ENCODE results near the gene ANKRD34A. TPM values are rescaled to one million over a fixed set of nuclear protein-coding genes. Genes with fewer than 3 reads are reported as not detected.

ANKRD34A gene
- total RNA-seq, 1 donor from 2014 or later = under 0.01 TPM

- peaks cover 0 to 11% (median 0%) of the 10 kb centered on the region in 3 donors for H3K36me3 ChIP-seq (ENCODE audit: control insufficient read depth in 3 of 3, insufficient read depth in 3 of 3, low read length in 3 of 3)
- H3K9ac ChIP-seq (ENCODE audit: low read depth in 1 of 3, low read length in 3 of 3) = no peak overlapping the region
- H3K4me1 ChIP-seq (ENCODE audit: control insufficient read depth in 3 of 3, insufficient read depth in 3 of 3, low read length in 3 of 3) = peaks cover 47 to 61% (median 52%) of the 10 kb centered on the region in 3 donors
- no peak overlapping the region for H3K4me3 ChIP-seq (ENCODE audit: low read length in 3 of 3)
- H3K27me3 ChIP-seq (ENCODE audit: control insufficient read depth in 3 of 3, insufficient read depth in 3 of 3, low read length in 3 of 3) = no peaks in the 10 kb centered on the region
- H3K27ac ChIP-seq (ENCODE audit: low read depth, low read length) = no peak overlapping the region
- no peaks in the 10 kb centered on the region for H3K9me3 ChIP-seq (ENCODE audit: control insufficient read depth in 3 of 3, low read length in 3 of 3)
Observed at GRCh38 chr1:145951526-145951925, 12.8 kb downstream of the ANKRD34A start.

GRCh38 chr1:145949219-145949618 is 15.2 kb downstream of the ANKRD34A start:
- Histone ChIP-seq H3K4me1 (ENCODE audit: control insufficient read depth in 3 of 3, insufficient read depth in 3 of 3, low read length in 3 of 3) (peaks cover 26 to 41% (median 30%) of the 10 kb centered on the region in 3 donors), H3K36me3 (ENCODE audit: control insufficient read depth in 3 of 3, insufficient read depth in 3 of 3, low read length in 3 of 3) (peaks cover 0 to 13% (median 0%) of the 10 kb centered on the region in 3 donors), H3K27ac (ENCODE audit: low read depth, low read length) (peak overlapping the region; percentile 67)

GRCh38 chr1:145947551-145947950 is 16.8 kb downstream of the ANKRD34A start:
- Histone ChIP-seq H3K9ac (ENCODE audit: low read depth in 1 of 3, low read length in 3 of 3) (no peak overlapping the region), H3K27me3 (ENCODE audit: control insufficient read depth in 3 of 3, insufficient read depth in 3 of 3, low read length in 3 of 3) (no peaks in the 10 kb centered on the region), H3K36me3 (ENCODE audit: control insufficient read depth in 3 of 3, insufficient read depth in 3 of 3, low read length in 3 of 3) (peaks cover 0 to 19% (median 5%) of the 10 kb centered on the region in 3 donors), H3K4me1 (ENCODE audit: control insufficient read depth in 3 of 3, insufficient read depth in 3 of 3, low read length in 3 of 3) (peaks cover 16 to 32% (median 24%) of the 10 kb centered on the region in 3 donors), H3K4me3 (ENCODE audit: low read length in 3 of 3) (no peak overlapping the region), H3K9me3 (ENCODE audit: control insufficient read depth in 3 of 3, low read length in 3 of 3) (no peaks in the 10 kb centered on the region), H3K27ac (ENCODE audit: low read depth, low read length) (no peak overlapping the region)

More at GRCh38 chr1:145949219-145949618, 15.2 kb downstream of the ANKRD34A start:
- no peak overlapping the region for H3K9ac ChIP-seq (ENCODE audit: low read depth in 1 of 3, low read length in 3 of 3)
- H3K9me3 ChIP-seq (ENCODE audit: control insufficient read depth in 3 of 3, low read length in 3 of 3) = no peaks in the 10 kb centered on the region
- no peak overlapping the region for H3K4me3 ChIP-seq (ENCODE audit: low read length in 3 of 3)
- no peaks in the 10 kb centered on the region for H3K27me3 ChIP-seq (ENCODE audit: control insufficient read depth in 3 of 3, insufficient read depth in 3 of 3, low read length in 3 of 3)

- peaks cover 16 to 32% (median 21%) of the 10 kb centered on the region in 3 donors for H3K4me1 ChIP-seq (ENCODE audit: control insufficient read depth in 3 of 3, insufficient read depth in 3 of 3, low read length in 3 of 3)
- no peak overlapping the region for H3K4me3 ChIP-seq (ENCODE audit: low read length in 3 of 3)
- no peak overlapping the region for H3K9ac ChIP-seq (ENCODE audit: low read depth in 1 of 3, low read length in 3 of 3)
- no peaks in the 10 kb centered on the region for H3K27me3 ChIP-seq (ENCODE audit: control insufficient read depth in 3 of 3, insufficient read depth in 3 of 3, low read length in 3 of 3)
- H3K36me3 ChIP-seq (ENCODE audit: control insufficient read depth in 3 of 3, insufficient read depth in 3 of 3, low read length in 3 of 3) = peaks cover 0 to 23% (median 7%) of the 10 kb centered on the region in 3 donors
- no peaks in the 10 kb centered on the region for H3K9me3 ChIP-seq (ENCODE audit: control insufficient read depth in 3 of 3, low read length in 3 of 3)
- no peak overlapping the region for H3K27ac ChIP-seq (ENCODE audit: low read depth, low read length)
Observed at GRCh38 chr1:145946477-145946986, 17.8 kb downstream of the ANKRD34A start.

GRCh38 chr1:145944532-145944931 is 19.8 kb downstream of the ANKRD34A start:
- H3K27ac ChIP-seq (ENCODE audit: low read depth, low read length) = no peak overlapping the region

GRCh38 chr1:145942871-145943270 is 21.5 kb downstream of the ANKRD34A start:
- Histone ChIP-seq H3K9me3 (ENCODE audit: control insufficient read depth in 3 of 3, low read length in 3 of 3) (no peaks in the 10 kb centered on the region), H3K36me3 (ENCODE audit: control insufficient read depth in 3 of 3, insufficient read depth in 3 of 3, low read length in 3 of 3) (peaks cover 0 to 21% (median 7%) of the 10 kb centered on the region in 3 donors), H3K27me3 (ENCODE audit: control insufficient read depth in 3 of 3, insufficient read depth in 3 of 3, low read length in 3 of 3) (no peaks in the 10 kb centered on the region), H3K4me3 (ENCODE audit: low read length in 3 of 3) (no peak overlapping the region), H3K27ac (ENCODE audit: low read depth, low read length) (no peak overlapping the region), H3K4me1 (ENCODE audit: control insufficient read depth in 3 of 3, insufficient read depth in 3 of 3, low read length in 3 of 3) (peaks cover 0 to 6% (median 2%) of the 10 kb centered on the region in 3 donors), H3K9ac (ENCODE audit: low read depth in 1 of 3, low read length in 3 of 3) (no peak overlapping the region)

More at GRCh38 chr1:145944532-145944931, 19.8 kb downstream of the ANKRD34A start:
- no peak overlapping the region for H3K9ac ChIP-seq (ENCODE audit: low read depth in 1 of 3, low read length in 3 of 3)
- H3K4me1 ChIP-seq (ENCODE audit: control insufficient read depth in 3 of 3, insufficient read depth in 3 of 3, low read length in 3 of 3) = peaks cover 9 to 20% (median 14%) of the 10 kb centered on the region in 3 donors
- H3K36me3 ChIP-seq (ENCODE audit: control insufficient read depth in 3 of 3, insufficient read depth in 3 of 3, low read length in 3 of 3) = peaks cover 0 to 21% (median 7%) of the 10 kb centered on the region in 3 donors
- no peak overlapping the region for H3K4me3 ChIP-seq (ENCODE audit: low read length in 3 of 3)
- H3K27me3 ChIP-seq (ENCODE audit: control insufficient read depth in 3 of 3, insufficient read depth in 3 of 3, low read length in 3 of 3) = no peaks in the 10 kb centered on the region
- H3K9me3 ChIP-seq (ENCODE audit: control insufficient read depth in 3 of 3, low read length in 3 of 3) = no peaks in the 10 kb centered on the region

GRCh38 chr1:145942405-145942804 is 22.0 kb downstream of the ANKRD34A start:
- H3K27me3 ChIP-seq (ENCODE audit: control insufficient read depth in 3 of 3, insufficient read depth in 3 of 3, low read length in 3 of 3) = no peaks in the 10 kb centered on the region
- H3K4me1 ChIP-seq (ENCODE audit: control insufficient read depth in 3 of 3, insufficient read depth in 3 of 3, low read length in 3 of 3) = peaks cover 0 to 2% (median under 1%) of the 10 kb centered on the region in 3 donors
- H3K36me3 ChIP-seq (ENCODE audit: control insufficient read depth in 3 of 3, insufficient read depth in 3 of 3, low read length in 3 of 3) = peaks cover 2 to 21% (median 9%) of the 10 kb centered on the region in 3 donors
- H3K27ac ChIP-seq (ENCODE audit: low read depth, low read length) = no peak overlapping the region
- H3K9ac ChIP-seq (ENCODE audit: low read depth in 1 of 3, low read length in 3 of 3) = no peak overlapping the region
- no peaks in the 10 kb centered on the region for H3K9me3 ChIP-seq (ENCODE audit: control insufficient read depth in 3 of 3, low read length in 3 of 3)
- no peak overlapping the region for H3K4me3 ChIP-seq (ENCODE audit: low read length in 3 of 3)

- Histone ChIP-seq H3K9ac (ENCODE audit: low read depth in 1 of 3, low read length in 3 of 3) (no peak overlapping the region), H3K36me3 (ENCODE audit: control insufficient read depth in 3 of 3, insufficient read depth in 3 of 3, low read length in 3 of 3) (peaks cover 5 to 27% (median 15%) of the 10 kb centered on the region in 3 donors), H3K4me1 (ENCODE audit: control insufficient read depth in 3 of 3, insufficient read depth in 3 of 3, low read length in 3 of 3) (peaks cover 0 to 13% (median 12%) of the 10 kb centered on the region in 3 donors), H3K4me3 (ENCODE audit: low read length in 3 of 3) (no peak overlapping the region), H3K27me3 (ENCODE audit: control insufficient read depth in 3 of 3, insufficient read depth in 3 of 3, low read length in 3 of 3) (no peaks in the 10 kb centered on the region), H3K9me3 (ENCODE audit: control insufficient read depth in 3 of 3, low read length in 3 of 3) (no peaks in the 10 kb centered on the region), H3K27ac (ENCODE audit: low read depth, low read length) (no peak overlapping the region)
Observed at GRCh38 chr1:145937436-145937835, 26.9 kb downstream of the ANKRD34A start.

- H3K36me3 ChIP-seq (ENCODE audit: control insufficient read depth in 3 of 3, insufficient read depth in 3 of 3, low read length in 3 of 3) = peaks cover 5 to 24% (median 16%) of the 10 kb centered on the region in 3 donors
- H3K27me3 ChIP-seq (ENCODE audit: control insufficient read depth in 3 of 3, insufficient read depth in 3 of 3, low read length in 3 of 3) = no peaks in the 10 kb centered on the region
- peak overlapping the region; percentile 30 for H3K27ac ChIP-seq (ENCODE audit: low read depth, low read length)
- H3K4me3 ChIP-seq (ENCODE audit: low read length in 3 of 3) = no peak overlapping the region
- peaks cover 0 to 13% (median 12%) of the 10 kb centered on the region in 3 donors for H3K4me1 ChIP-seq (ENCODE audit: control insufficient read depth in 3 of 3, insufficient read depth in 3 of 3, low read length in 3 of 3)
- no peaks in the 10 kb centered on the region for H3K9me3 ChIP-seq (ENCODE audit: control insufficient read depth in 3 of 3, low read length in 3 of 3)
- H3K9ac ChIP-seq (ENCODE audit: low read depth in 1 of 3, low read length in 3 of 3) = peak overlapping the region in 2 of 3 donors; percentile 17 to 20
Observed at GRCh38 chr1:145936247-145936646, 28.1 kb downstream of the ANKRD34A start.

GRCh38 chr1:145935708-145936107 is 28.7 kb downstream of the ANKRD34A start:
- no peak overlapping the region for H3K27ac ChIP-seq (ENCODE audit: low read depth, low read length)
- H3K4me3 ChIP-seq (ENCODE audit: low read length in 3 of 3) = no peak overlapping the region
- peaks cover 5 to 24% (median 16%) of the 10 kb centered on the region in 3 donors for H3K36me3 ChIP-seq (ENCODE audit: control insufficient read depth in 3 of 3, insufficient read depth in 3 of 3, low read length in 3 of 3)
- H3K9me3 ChIP-seq (ENCODE audit: control insufficient read depth in 3 of 3, low read length in 3 of 3) = no peaks in the 10 kb centered on the region
- H3K4me1 ChIP-seq (ENCODE audit: control insufficient read depth in 3 of 3, insufficient read depth in 3 of 3, low read length in 3 of 3) = peaks cover 0 to 13% (median 12%) of the 10 kb centered on the region in 3 donors
- no peak overlapping the region for H3K9ac ChIP-seq (ENCODE audit: low read depth in 1 of 3, low read length in 3 of 3)
- H3K27me3 ChIP-seq (ENCODE audit: control insufficient read depth in 3 of 3, insufficient read depth in 3 of 3, low read length in 3 of 3) = no peaks in the 10 kb centered on the region
